ENCODE results near the gene RNF217.
"Not testable (repeated sequence)": the region's sequence is repeated elsewhere in the genome, so short reads cannot be mapped to it uniquely, and the experiment has no call there.

Gene RNF217, protein sequence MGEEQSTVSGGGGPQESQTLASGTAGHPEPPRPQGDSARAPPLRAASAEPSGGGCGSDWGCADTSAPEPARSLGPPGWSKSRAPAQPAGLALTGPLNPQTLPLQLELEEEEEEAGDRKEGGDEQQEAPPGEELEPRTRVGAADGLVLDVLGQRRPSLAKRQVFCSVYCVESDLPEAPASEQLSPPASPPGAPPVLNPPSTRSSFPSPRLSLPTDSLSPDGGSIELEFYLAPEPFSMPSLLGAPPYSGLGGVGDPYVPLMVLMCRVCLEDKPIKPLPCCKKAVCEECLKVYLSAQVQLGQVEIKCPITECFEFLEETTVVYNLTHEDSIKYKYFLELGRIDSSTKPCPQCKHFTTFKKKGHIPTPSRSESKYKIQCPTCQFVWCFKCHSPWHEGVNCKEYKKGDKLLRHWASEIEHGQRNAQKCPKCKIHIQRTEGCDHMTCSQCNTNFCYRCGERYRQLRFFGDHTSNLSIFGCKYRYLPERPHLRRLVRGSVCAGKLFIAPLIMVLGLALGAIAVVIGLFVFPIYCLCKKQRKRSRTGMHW

GRCh38 chr6:124961777-124962638, at the start of gene RNF217:
TSS of gene RNF217 (plus strand) at chr6:124962437. CDS start at chr6:124962545, 108 bp downstream.
- peak; percentile 16 for DNase-seq

- DNase-seq, result no peak
Observed at GRCh38 chr6:124913056-124913455, 49.2 kb upstream of the RNF217 start.

GRCh38 chr6:124917769-124918168, 44.5 kb upstream of the RNF217 start:
- no peak for DNase-seq

GRCh38 chr6:124919703-124920102, 42.5 kb upstream of the RNF217 start:
- DNase-seq, result not testable (repeated sequence)

DNA sequence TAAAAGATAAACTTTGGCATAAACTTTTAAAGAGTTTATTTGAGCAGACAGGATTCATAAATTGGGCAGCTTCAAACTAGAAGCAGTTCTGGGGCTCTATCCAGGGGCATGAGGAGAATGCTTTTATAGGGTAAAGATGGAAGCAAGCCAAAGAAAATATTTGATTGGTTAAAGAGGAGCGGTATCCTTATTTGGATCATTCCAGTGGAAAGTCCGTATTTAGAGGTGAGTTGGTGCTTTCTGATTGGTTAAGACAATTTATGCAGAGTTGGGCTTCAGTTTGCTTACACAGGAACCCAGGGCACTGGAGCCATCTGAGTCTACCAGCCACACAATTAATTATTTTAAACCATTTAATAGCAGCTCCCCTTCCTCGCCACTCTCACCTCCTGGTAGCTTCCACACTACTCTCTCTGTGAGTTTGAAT, 37.9 kb upstream of the RNF217 start:
- DNase-seq, result no peak

GRCh38 chr6:124926435-124926834, 35.8 kb upstream of the RNF217 start:
- DNase-seq, result no peak

DNA sequence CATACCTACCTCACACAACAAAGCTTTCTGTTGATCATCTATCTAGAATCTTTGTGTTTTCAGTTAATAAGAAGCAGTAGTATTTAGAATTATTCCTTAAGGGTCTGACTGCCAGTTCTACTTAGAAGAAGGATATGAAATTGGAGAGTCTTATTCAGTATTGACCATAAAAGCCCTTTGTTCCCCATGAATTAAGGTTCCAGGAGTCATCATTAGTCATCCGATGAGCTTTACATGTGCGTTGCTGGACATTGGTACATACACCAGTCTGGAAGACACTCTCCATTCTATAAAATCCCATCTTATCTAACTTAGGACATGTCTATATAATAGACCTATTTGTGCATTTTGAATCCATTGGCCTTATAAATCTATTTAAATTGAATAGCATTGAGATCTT, 34.4 kb upstream of the RNF217 start:
- DNase-seq, result no peak

- no peak for DNase-seq
Observed at GRCh38 chr6:124928851-124929250, 33.4 kb upstream of the RNF217 start.

DNA sequence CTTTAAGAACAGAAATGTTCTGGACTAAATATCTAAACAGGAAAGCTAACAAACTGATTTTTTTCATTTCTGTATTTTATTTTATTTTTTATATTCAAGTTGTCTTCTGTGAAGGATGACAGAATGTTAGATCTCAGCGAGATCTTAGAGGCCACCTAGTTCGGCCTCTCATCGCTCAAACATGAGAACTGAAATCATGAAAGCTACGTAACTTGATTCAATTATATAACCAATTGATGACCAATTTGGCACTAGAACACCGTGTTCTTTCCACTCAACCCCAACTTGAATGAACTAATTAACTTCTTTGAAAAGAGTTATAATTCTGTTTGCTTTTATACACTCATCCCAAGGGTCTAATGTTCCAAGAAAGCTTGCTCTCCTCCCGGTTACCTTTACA, 24.6 kb upstream of the RNF217 start:
- no peak for DNase-seq

DNA sequence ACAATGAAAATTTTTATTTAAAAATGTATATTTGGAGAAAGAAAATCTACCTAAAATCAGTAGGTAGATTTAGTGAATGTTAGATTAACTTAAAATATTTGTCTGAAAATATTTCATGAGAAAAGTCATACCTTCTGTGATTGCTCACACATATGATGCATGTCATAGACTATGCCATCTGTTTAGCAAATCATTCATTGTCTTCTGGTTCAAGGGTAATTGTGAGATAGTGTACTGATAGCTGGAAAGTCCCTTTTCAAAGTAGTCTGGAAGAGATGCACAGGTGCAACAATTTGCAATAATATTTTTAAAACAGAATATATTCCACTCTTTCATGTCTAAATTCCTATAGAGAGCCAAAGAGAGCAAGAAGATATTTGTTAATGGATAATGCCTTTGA, 21.0 kb upstream of the RNF217 start:
- no peak for DNase-seq

- no peak for DNase-seq
Observed at GRCh38 chr6:124943658-124944057, 18.6 kb upstream of the RNF217 start.

DNA sequence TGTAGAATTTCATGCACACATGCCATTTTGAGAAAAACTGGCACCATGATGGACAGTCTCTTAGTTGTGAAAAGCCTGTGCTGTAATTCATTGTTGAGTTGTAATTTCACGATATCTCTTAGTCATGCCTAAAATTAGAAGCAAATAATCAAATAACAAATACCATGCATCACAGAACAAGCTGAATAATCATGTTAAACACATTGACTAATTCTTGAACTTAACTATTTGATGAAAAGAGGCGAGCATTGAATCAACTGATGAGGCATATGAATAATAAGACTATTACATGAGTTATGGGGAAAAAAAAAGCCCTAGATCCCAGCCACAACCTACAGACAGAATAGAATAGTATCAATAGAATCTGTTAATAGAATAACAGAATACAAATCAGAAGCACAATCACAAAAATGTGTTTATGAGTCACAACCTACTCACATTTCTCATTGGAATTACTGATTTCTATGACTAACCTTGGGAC, 14.2 kb upstream of the RNF217 start:
- DNase-seq, result no peak

- DNase-seq, result no peak
Observed at GRCh38 chr6:124949706-124950105, 12.5 kb upstream of the RNF217 start.

- DNase-seq, result no peak
Observed at GRCh38 chr6:124953808-124954207, 8.4 kb upstream of the RNF217 start.

DNA sequence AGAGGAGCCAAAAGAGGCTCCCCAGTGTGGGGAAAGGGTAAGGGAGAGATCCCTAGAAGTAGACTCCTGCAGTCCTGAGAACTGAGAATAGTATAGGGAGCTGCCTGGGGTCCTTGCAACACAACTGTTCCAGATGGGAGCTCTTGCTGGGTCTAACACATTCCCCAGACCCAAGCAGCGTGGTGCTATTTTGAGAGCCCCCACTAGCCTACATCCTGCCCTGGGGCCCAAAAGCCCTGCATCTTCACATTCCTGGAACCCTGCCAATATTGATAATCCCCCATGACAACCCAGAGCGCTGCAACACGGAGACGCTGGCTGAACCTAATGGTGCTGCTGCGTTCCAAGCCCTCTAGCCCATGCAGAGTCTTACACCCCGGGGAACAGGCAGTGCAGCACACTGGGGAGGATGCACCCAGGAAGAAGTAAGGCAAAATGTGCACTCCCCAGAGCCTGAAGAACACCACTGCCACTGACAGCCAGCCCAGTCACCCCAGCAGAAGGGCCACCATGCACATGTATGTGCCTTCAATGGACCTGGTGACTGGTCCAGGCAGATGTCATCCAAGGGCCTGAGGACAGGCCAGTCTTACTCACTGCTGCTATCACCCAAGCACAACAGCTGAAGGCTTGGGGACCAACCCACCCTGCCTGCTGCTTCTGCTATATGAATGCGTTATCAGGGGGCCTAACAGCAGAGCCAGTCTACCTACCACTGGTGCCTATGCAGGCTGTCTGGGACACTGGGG, 7.0 kb upstream of the RNF217 start:
- no peak for DNase-seq

- no peak for DNase-seq
Observed at GRCh38 chr6:124956018-124956417, 6.2 kb upstream of the RNF217 start.

- DNase-seq, result no peak
Observed at GRCh38 chr6:124958149-124958548, 4.1 kb upstream of the RNF217 start.

GRCh38 chr6:124958759-124959354, 3.4 kb upstream of the RNF217 start:
- DNase-seq, result no peak

DNA sequence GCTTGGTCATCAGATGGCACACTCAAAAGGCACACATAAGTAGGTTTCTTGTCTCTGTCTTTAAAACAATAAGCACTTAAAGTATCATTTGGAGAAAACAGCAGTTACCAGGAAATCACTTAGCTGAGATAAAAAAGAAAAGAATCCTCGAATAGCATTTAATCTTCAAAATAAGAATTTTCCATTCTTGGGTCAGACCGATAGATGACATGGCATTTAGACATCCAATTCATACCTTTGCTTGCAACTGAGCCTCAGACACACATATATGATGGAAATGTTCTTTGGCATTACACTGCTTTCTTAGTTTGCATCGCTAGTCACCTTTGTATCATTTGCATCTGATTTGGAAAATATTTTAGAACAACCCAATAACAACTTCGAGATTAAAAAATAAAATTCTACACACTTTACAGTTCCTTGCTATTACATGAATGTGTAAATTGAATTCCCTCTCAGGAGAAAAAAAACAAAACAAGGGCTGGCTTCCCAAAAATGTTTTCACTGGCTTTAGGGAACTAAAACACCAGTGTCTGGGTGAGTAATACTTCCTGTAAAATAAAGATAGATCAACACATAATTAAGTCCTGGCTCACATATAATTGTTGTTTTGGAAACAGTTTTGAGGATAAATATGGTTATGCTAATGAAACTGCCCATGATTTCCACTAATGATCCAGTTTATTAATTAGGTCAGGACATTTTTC, 1.3 kb upstream of the RNF217 start:
- DNase-seq, result no peak

DNA sequence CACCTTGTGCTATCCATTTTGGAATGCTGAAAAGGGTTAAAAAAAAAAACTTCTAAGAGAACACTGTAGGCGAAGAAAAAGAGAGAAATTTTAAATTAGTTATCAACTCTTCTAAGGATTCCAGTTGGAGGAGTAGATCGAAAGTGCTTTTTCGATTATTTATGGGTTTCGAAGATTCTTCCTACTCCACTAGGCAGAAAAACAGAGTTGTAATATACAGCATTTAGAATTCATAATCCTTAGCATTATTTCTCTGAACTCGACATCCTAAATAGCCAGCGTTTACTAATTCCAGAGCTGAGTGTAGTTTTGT, 817 bp upstream of the RNF217 start:
- no peak for DNase-seq

DNA sequence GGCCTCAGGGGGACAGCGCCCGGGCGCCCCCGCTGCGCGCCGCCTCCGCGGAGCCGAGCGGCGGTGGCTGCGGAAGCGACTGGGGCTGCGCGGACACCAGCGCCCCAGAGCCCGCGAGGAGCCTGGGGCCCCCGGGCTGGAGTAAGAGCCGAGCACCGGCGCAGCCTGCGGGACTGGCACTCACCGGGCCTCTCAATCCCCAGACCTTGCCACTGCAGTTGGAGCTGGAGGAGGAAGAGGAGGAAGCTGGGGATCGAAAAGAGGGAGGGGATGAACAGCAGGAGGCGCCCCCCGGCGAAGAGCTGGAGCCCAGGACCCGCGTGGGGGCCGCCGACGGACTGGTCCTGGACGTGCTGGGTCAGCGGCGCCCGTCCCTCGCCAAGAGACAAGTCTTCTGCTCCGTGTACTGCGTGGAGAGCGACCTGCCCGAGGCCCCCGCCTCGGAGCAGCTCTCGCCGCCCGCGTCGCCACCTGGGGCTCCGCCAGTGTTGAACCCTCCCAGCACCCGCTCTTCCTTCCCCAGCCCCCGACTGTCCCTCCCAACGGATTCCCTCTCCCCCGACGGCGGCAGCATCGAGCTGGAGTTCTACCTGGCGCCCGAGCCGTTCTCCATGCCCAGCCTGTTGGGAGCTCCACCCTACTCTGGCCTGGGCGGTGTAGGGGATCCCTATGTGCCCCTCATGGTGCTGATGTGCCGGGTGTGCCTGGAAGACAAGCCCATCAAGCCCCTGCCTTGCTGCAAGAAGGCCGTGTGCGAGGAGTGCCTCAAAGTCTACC, 590 bp downstream of the RNF217 start:
- peak; percentile 5 for DNase-seq

All from stimulated activated CD4-positive, alpha-beta T cell treated with anti-CD3 and anti-CD28 coated beads, Interleukin-4, amount 100 ng/mL, for 1 hour (primary cell).